22Rv1 (cell line): ENCODE data around the gene PTPDC1.

ENCODE experiments used
- ZFX ChIP-seq: fragments of 450-650 bp; IDR thresholded peaks from 2 replicates; pipeline ENCODE4 v1.6.1; 2017; ENCODE audit warnings: antibody characterized with exemption, borderline replicate concordance
- TF ChIP-seq, protein P1 (sequence below): fragments of 450-650 bp; IDR thresholded peaks from 2 replicates; pipeline ENCODE4 v1.5.1; 2017; ENCODE audit warnings: mild to moderate bottlenecking

DNA sequence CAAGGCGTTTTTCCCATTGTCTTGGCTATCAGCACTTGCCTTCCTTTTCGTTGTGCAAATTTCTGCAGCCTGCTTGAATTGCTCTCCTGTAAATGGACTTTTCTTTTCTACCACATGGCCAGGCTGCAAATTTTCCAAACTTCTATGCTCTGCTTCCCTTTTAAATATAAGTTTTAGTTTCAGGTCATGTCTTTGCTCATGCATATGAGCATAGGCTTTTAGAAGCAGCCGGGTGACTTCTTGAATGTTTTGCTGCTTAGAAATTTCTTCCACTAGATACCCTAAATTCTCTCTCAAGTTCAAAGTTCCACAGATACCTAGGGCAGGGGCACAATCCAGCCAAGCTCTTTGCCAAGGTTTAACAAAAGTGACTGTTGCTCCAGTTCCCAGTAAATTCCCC lies 22.4 kb upstream of the PTPDC1 start:
- TF ChIP-seq, protein P1, sequence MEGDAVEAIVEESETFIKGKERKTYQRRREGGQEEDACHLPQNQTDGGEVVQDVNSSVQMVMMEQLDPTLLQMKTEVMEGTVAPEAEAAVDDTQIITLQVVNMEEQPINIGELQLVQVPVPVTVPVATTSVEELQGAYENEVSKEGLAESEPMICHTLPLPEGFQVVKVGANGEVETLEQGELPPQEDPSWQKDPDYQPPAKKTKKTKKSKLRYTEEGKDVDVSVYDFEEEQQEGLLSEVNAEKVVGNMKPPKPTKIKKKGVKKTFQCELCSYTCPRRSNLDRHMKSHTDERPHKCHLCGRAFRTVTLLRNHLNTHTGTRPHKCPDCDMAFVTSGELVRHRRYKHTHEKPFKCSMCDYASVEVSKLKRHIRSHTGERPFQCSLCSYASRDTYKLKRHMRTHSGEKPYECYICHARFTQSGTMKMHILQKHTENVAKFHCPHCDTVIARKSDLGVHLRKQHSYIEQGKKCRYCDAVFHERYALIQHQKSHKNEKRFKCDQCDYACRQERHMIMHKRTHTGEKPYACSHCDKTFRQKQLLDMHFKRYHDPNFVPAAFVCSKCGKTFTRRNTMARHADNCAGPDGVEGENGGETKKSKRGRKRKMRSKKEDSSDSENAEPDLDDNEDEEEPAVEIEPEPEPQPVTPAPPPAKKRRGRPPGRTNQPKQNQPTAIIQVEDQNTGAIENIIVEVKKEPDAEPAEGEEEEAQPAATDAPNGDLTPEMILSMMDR: no peak
- no peak for TF ChIP-seq ZFX
